GM10847 (cell line): ENCODE data around the gene PRXL2B.

Source experiments
- POLR2A ChIP-seq: IDR thresholded peaks from 2 replicates; pipeline ENCODE4 v1.6.1; 2011; ENCODE audit not compliant: insufficient read length; ENCODE audit errors: extremely low read depth

Gene PRXL2B

DNA sequence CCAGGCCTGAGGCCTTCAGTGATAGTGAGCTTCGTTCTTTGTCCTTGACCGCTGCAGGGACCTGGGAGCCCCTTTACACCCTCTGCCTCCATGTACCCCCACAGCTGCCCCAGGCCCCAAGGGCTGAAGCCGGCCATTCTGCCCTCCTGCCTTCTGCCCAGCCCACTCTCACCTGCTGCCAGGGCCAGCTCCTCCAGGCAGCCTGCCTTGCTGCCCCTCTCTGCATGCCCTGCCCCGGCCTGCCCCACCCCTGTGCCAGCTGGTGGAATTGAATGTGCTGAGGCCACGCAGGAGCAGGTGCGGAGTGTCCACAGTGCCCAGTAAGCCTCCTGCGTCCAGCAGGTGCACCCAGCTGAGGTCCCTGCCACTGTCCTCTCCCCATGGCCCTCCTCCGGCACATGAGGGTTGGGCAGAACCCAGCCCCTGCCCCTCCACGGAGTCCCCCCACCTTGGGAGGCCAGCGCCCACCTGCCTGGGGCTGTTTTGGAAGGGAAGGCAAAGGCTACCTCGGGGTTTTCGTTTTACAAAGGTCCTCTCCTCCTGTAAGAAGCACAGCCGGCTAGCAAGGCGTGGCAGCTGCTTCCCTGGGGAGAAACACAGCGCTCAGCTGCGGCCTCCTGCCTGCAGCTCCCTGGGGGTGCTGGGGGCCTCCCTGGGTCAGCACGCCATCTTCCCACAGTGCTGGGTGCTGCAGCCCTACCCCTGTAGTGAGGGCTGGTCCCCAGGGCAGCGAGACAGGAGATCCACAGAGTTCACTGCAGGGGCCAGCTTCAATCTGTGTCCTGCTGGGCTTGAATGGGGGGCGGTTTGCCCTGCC lies 25.3 kb downstream of the PRXL2B start:
- TF ChIP-seq POLR2A = no peak

DNA sequence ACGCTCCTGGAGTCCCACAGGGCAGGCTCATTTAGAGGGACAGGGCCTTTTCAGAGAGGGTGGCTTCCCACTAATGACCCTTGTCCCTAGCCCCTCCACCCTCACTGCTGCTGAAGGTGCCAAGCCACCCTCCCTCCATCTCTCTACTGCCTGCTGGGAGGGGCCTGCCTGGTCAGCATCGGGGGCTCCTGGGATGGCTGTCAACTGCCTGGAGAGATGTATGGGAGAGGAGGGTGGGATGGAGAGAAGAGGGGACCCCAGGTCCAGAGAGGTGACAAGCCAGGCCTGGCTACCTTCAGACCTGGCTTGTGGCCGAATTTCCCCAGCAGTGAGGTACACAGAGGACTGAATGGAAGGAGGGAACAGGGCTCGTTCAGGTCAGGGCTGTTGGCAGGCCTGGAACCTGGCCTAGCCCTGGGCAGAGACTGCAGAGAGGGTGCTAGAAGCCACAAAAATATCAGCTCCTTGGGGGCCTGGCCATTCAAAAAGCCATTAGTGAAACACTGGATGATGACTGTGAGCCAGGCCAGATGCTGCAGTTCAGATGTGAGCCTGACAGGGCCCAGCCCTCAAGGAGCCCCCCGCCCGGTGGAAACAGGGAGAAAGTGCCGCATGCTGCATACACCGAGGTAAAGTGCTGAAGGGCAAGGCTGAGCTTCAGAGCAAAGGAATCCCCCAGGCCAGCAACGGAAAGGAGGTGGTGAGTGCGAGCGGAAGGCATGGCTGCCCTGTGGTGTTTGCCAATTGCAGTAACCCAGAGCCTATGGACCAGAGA lies 26.2 kb downstream of the PRXL2B start:
- no peak for TF ChIP-seq POLR2A

DNA sequence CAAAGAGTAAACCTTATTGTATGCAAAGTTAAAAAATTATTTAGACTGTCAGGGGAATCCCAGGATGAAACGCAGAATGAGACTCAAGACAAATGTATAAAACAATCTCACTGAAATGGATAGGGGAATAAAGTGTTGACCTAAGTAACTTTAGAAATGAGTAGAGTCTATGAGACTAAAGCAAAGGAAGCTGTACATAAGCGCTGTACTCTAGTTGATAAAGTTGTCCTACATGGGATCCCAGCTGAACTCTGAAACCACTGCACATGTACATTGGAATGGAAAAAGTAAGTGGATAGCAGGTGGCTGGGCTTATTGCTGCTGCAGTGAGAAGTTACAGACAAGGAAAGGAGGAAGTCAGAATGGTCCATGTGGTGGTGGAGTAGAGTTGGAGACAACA lies 27.6 kb downstream of the PRXL2B start:
- TF ChIP-seq POLR2A = no peak

DNA sequence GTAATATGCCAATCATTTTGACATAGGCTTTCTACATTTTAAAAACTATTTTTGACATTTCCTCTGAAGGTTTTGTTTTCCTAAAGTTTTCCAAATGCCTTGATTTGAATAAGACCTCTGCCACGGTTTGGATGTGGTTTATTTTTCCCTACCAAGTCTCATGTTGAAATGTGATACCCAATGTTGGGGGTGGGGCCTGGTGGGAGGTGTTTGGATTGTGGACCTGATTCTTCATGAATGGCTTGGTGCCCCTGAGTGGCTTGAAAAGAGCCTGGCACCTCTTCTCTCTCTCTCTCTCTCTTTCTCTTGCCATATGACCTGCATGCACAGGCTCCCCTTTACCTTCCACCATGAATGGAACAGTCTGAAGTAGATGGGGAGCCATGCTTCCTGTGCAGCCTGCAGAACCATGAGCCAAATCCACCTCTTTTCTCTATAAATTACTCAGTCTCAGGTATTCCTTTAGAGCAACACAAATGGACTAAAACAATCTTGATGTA lies 31.4 kb downstream of the PRXL2B start:
- TF ChIP-seq POLR2A = no peak

DNA sequence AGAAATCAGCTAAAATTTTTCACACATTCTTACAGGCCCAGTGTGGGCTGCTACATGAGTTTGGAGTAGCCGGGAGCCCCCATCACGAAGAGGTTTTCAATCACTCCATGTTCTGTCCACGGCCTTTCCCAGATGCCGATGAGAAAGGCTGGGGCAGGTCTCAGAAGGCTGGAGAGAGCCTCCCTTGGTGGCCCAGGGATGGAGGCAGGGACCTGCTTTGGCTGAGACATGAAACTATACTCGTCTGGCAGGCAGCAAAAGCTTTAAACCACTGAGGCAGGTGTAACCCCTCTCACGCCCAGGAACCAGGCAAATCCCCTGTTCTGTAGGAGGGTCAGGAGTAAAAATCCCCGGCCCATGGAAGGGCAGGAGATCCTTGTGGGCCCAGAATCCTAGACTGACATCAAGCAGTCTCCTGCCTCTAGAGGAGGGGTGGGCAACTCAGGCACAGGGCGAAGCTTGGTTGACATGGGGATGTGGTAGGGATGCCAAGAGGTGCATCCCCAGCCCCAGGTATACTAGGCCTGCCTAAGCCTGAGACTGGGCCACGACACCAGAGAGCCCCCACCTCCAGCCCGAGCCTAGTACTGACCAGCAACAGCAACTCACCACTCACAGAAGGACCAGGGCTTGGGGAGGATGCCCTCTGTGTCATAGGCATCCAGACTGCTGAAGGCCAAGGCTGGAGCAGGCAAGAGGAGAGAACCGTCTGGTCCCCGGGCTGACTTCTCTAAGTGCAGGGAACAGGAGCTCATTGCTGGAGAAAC lies 37.2 kb downstream of the PRXL2B start:
- no peak for TF ChIP-seq POLR2A

DNA sequence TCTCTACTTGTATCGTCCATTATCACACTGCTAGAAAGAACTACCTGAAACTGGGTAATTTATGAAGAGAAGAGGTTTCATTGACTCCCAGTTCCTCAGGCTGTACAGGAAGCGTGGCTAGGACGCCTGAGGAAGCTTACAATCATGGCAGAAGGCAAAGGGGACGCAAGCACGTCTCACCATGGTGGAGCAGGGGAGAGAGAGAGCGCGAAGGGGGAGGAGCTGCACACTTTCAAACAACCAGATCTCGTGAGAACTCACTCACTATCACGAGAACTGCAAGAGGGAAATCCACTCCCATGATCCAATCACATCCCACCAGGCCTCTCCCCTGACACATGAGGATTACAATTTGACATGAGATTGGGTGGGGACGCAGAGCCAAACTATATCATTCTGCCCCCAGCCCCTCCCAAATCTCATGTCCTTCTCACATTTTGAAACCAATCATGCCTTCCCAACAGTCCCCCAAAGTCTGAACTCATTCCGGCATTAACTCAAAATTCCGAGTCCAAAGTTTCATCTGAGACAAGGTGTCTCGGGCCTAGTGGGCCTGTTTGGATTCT lies 38.2 kb downstream of the PRXL2B start:
- no peak for TF ChIP-seq POLR2A

DNA sequence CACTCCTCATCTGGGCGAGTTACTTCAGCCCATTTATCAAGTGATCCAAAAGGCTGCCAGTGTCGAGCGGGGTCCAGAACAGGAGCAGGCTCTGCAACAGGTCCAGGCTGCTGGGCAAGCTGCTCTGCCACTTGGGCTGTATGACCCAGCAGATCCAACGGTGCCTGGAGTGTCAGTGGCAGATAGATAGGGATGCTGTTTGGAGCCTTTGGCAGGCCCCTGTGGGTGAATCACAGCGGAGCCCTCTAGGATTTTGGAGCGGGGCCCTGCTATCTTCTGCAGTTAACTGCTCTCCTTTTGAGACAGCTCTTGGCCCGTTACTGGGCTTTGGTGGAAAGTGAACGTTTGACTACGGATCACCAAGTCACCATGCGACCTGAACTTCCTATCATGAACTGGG lies 38.7 kb downstream of the PRXL2B start:
- TF ChIP-seq POLR2A = no peak

DNA sequence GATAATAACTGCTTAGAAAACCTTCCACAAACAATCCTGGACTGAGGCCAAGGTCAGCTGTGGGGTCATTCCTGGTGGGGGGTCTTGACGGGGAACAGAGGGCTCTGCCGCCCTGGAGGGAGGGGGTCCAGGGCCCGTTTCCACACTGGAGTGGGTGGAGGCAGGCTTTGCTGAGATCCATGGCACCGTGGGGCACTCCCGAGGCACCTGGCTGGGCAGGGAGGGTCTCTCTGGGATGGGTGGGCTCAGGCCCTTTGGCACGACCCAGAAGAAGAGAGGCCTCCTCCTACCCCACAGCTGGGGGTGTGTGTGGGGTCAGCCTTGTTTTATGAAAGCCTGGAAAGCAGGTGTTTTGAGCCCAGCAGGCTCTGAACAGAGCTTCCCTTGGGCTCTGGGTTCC lies 41.2 kb downstream of the PRXL2B start:
- TF ChIP-seq POLR2A = no peak

DNA sequence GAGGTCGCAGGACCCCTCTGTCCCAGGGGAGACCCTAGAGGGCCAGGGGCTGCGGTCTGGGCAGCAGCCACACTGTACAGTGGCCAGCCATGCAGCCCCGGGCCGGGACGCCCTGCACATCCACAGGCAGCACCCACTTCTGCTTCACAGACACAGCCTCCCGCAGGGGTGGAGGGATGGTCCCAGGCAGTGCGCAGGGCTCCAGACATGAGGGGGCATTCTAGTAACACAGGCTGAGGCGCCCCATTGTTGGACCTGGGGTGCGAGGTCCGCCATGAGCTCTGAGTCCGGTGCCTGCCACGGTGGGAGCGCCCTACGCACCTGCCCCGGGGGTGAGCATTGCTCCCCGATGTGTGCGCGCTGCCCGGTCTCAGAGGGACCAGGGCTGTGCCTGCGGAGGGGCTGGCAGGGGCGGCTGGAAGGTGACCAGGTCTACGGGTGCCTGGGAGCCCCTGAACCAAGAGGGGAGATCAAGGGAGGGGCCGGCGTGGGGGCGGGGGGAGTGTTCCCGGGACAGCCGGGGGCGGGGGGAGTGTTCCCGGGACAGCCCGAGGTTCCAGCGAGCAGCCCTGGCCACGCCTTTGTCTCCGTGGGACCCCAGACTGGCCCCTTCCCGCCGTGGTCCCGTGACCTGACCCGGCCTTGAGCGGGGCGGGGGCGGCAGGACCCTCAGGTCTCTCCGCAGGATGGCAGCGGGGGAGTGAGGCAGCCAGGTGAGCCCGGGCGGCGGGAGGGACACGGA lies 41.8 kb downstream of the PRXL2B start:
- TF ChIP-seq POLR2A = no peak

DNA sequence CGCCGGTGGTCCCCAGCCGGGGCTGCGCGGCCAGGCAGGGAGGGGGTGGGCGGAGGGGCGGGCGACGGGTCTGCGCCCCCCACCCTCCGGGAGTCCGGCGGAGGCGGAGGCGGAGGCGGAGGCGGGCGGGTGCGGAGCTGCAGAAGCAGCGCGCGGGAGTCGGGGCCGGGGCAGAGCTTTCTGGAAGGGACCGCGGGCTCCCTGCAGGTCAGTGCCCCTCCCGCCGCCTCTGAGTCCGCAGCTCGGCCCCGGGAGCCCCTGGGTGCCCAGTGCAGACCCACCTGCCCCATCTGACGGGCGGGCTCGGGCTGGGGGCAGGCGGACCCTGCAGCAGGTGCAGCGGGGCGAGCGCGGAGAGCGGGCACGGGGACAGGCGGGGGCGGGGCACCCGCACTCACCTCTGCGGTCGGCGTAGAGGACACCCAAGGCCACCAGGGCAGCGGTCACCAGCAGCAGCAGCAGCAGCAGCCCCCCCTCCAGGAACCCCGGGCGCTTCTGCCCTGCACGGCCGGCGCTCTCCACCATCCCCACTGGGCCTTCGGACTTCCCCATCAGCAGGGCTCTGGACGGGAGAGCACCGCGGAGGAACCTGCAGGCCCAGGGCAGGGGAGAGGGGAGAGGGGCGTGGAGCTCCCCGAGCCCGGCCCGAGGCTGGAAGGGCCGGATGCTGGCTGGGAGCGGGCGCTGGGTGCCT lies 42.5 kb downstream of the PRXL2B start:
- TF ChIP-seq POLR2A = no peak

DNA sequence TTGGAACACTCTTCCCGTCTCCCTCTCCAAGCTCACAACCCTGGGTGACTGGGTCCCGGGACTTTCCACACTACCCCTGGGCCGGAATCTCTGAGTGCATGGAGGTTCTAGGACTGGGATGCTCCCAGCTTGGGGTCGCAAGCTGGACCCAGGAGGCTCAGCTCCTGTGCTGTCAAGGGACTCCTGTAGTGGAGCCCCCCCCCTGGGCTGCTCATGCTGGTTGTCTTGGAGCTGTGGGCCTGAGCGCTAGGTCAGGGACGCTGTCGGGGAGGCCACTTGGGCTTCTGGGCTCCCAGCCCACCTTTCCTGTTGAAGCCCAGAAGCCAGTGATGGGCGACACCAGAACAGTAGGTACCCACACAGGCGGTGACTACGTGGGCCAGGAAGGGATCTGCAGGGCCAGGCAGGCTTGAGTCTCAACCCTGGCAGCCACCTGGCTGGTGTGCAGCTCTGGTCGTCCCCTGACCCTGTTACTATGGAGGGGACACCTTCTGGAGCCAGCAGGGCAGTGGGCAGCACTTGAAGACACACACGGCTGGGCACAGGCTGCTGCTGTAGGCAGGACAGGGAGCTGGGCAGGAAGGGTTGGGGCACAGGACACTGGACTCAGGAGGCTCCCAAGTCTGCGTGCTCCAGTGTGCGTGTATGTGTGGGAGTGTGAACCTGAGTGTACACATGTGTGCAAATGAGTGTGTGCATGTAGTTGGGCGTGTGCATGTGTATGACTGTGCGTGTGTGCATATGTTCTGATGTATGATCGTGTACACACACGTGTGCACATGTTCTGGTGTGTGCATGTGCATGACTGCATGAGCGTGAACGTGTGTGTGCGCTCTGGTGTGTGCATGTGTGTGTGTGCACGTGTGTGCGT lies 43.3 kb downstream of the PRXL2B start:
- TF ChIP-seq POLR2A = no peak

DNA sequence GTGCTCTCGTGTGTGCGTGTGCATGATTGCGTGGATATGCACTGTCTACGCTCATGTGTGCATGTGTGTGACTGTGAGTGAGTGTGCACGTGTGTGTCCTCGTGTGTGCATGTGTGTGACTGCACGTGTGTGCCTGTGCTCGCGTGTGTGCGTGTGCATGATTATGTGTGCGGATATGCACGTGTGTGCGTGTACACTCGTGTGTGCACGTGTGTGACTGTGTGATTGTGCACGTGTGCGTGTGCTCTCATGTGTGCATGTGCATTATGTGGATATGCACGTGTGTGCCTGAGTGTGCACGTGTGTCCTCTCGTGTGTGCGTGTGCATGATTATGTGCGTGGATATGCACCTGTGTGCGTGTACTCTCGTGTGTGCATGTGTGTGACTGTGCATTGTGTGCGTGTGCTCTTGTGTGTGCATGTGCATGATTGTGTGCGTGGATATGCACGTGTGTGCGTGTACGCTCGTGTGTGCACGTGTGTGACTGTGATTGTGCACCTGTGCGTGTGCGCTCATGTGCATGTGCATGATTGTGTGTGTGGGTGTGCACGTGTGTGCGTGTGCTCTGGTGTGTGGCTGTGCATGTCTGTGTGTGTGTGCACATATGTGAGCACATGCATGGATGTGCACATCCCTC lies 44.0 kb downstream of the PRXL2B start:
- no peak for TF ChIP-seq POLR2A
